Measurements from ENCODE around the gene KCNG4.

KCNG4 gene

GRCh38 chr16:84278968-84279367 is 39.2 kb upstream of the KCNG4 start:
- TF ChIP-seq POLR2AphosphoS5 (IDR thresholded peaks at IDR 0.05; ENCODE audit: borderline replicate concordance, low read depth, low read length) (no peak), EZH2 (IDR thresholded peaks at IDR 0.05) (no peak), FOXP2 (optimal IDR thresholded peaks at IDR 0.05; ENCODE audit: control extremely low read depth, extremely low read length, insufficient read depth) (no peak)
- Histone ChIP-seq H3K27ac (no peak overlapping the region), H3K36me3 (ENCODE audit: insufficient read depth, low read length) (no peaks in the 10 kb centered on the region), H3K9me3 (ENCODE audit: low read depth, low read length) (no peaks in the 10 kb centered on the region), H3K4me3 (no peak overlapping the region), H3K9ac (ENCODE audit: insufficient read length) (no peak overlapping the region)
- DNase-seq (ENCODE audit: low read depth, low spot score): no peak

GRCh38 chr16:84278333-84278732 is 38.5 kb upstream of the KCNG4 start:
- Histone ChIP-seq H3K36me3 (ENCODE audit: insufficient read depth, low read length) (no peaks in the 10 kb centered on the region), H3K9me3 (ENCODE audit: low read depth, low read length) (no peaks in the 10 kb centered on the region), H3K27ac (no peak overlapping the region), H3K4me3 (no peak overlapping the region), H3K9ac (ENCODE audit: insufficient read length) (no peak overlapping the region)
- DNase-seq (ENCODE audit: low read depth, low spot score): no peak
- TF ChIP-seq FOXP2 (optimal IDR thresholded peaks at IDR 0.05; ENCODE audit: control extremely low read depth, extremely low read length, insufficient read depth) (no peak), POLR2AphosphoS5 (IDR thresholded peaks at IDR 0.05; ENCODE audit: borderline replicate concordance, low read depth, low read length) (no peak), EZH2 (IDR thresholded peaks at IDR 0.05) (no peak)

DNA sequence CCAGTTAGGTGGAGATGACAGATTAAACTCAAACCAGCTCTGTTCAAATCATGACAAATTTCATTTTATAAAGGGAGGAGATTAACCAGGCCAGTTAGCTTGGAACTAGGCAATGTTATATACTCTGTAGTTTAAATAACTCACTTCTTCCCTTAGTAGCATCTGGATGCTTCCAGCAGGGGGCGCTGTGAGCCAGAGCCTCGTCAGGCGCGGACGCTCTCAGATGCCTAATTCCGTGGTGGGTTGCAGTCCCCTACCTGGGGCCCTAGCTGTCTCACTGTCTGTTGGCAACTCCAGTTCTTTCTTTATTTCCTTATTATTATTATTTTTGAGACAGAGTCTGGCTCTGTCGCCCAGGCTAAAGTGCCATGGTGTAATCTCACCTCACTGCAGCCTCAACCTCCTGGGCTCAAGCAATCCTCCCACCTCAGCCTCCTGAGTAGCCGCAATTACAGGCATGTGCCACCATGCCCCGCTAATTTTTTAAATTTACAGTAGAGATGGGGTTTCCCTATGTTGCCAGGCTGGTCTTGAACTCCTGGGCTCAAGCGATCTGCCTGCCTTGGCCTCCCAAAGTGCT is 37.5 kb upstream of the KCNG4 start:
- no peak overlapping the region for H3K27ac ChIP-seq
- H3K9ac ChIP-seq (ENCODE audit: insufficient read length): no peak overlapping the region
- no peaks in the 10 kb centered on the region for H3K9me3 ChIP-seq (ENCODE audit: low read depth, low read length)
- H3K36me3 ChIP-seq (ENCODE audit: insufficient read depth, low read length): no peaks in the 10 kb centered on the region
- no peak for DNase-seq (ENCODE audit: low read depth, low spot score)
- TF ChIP-seq FOXP2 (optimal IDR thresholded peaks at IDR 0.05; ENCODE audit: control extremely low read depth, extremely low read length, insufficient read depth): no peak
- no peak for TF ChIP-seq EZH2 (IDR thresholded peaks at IDR 0.05)
- no peak for TF ChIP-seq POLR2AphosphoS5 (IDR thresholded peaks at IDR 0.05; ENCODE audit: borderline replicate concordance, low read depth, low read length)
- no peak overlapping the region for H3K4me3 ChIP-seq

DNA sequence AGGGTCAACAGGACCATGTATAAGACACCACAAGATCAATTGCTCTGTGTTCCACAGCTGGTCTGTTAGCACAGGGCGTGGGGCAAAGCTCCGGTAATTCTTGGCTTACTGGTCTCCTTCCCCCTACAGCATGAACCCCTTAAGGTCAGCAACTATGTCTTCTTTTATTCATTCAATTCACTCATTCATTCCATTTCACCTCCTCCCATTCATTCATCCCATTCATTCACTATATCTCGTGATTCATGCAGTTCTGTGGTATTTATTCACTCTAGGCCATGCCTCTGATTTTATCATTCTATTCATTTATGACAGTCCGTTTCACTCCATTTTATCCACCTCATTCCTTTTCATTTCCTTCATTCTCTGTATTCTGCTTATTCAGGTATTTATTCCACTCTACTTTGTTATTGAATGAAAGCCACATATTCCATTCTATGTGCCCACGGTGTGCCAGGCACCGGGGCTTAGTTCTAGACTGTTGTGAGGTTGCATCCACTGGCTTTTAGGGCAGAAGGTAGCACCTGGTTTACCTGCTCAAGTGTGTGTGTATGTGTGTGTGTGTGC is 35.9 kb upstream of the KCNG4 start:
- no peak overlapping the region for H3K4me3 ChIP-seq
- H3K27ac ChIP-seq: no peak overlapping the region
- no peak for TF ChIP-seq FOXP2 (optimal IDR thresholded peaks at IDR 0.05; ENCODE audit: control extremely low read depth, extremely low read length, insufficient read depth)
- TF ChIP-seq EZH2 (IDR thresholded peaks at IDR 0.05): no peak
- TF ChIP-seq POLR2AphosphoS5 (IDR thresholded peaks at IDR 0.05; ENCODE audit: borderline replicate concordance, low read depth, low read length): no peak
- no peaks in the 10 kb centered on the region for H3K9me3 ChIP-seq (ENCODE audit: low read depth, low read length)
- H3K9ac ChIP-seq (ENCODE audit: insufficient read length): no peak overlapping the region
- no peak for DNase-seq (ENCODE audit: low read depth, low spot score)
- no peaks in the 10 kb centered on the region for H3K36me3 ChIP-seq (ENCODE audit: insufficient read depth, low read length)

DNA sequence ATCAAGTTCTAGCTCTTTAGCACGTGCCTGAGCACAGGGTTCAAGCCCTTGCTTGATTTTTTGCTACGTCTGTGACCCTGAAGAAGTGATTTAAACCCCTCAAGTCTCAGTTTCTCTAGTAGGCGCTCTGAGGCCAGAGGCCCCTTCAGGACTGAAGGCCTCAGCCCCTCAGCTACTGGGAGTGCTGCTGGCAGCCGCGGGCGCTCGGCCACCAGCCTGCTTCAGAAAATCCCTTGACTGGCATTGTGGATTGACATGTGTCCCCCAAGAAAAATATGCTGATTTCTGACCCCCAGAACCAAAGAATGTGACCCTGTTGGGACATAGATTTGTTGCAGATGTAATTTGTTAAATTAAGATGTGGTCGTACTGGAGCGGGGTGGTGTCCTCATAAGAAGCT is 34.7 kb upstream of the KCNG4 start:
- TF ChIP-seq POLR2AphosphoS5 (IDR thresholded peaks at IDR 0.05; ENCODE audit: borderline replicate concordance, low read depth, low read length) (no peak), EZH2 (IDR thresholded peaks at IDR 0.05) (no peak), FOXP2 (optimal IDR thresholded peaks at IDR 0.05; ENCODE audit: control extremely low read depth, extremely low read length, insufficient read depth) (no peak)
- no peak overlapping the region for H3K27ac ChIP-seq
- H3K9ac ChIP-seq (ENCODE audit: insufficient read length): no peak overlapping the region
- no peak for DNase-seq (ENCODE audit: low read depth, low spot score)
- no peaks in the 10 kb centered on the region for H3K9me3 ChIP-seq (ENCODE audit: low read depth, low read length)
- H3K4me3 ChIP-seq: no peak overlapping the region
- H3K36me3 ChIP-seq (ENCODE audit: insufficient read depth, low read length): no peaks in the 10 kb centered on the region

- DNase-seq (ENCODE audit: low read depth, low spot score): no peak
- no peaks in the 10 kb centered on the region for H3K36me3 ChIP-seq (ENCODE audit: insufficient read depth, low read length)
- H3K9me3 ChIP-seq (ENCODE audit: low read depth, low read length): no peaks in the 10 kb centered on the region
- H3K27ac ChIP-seq: no peak overlapping the region
- no peak for TF ChIP-seq EZH2 (IDR thresholded peaks at IDR 0.05)
- no peak for TF ChIP-seq FOXP2 (optimal IDR thresholded peaks at IDR 0.05; ENCODE audit: control extremely low read depth, extremely low read length, insufficient read depth)
- no peak for TF ChIP-seq POLR2AphosphoS5 (IDR thresholded peaks at IDR 0.05; ENCODE audit: borderline replicate concordance, low read depth, low read length)
- H3K9ac ChIP-seq (ENCODE audit: insufficient read length): no peak overlapping the region
- no peak overlapping the region for H3K4me3 ChIP-seq
These were observed 33.0 kb upstream of the KCNG4 start for GRCh38 chr16:84272740-84273320.

DNA sequence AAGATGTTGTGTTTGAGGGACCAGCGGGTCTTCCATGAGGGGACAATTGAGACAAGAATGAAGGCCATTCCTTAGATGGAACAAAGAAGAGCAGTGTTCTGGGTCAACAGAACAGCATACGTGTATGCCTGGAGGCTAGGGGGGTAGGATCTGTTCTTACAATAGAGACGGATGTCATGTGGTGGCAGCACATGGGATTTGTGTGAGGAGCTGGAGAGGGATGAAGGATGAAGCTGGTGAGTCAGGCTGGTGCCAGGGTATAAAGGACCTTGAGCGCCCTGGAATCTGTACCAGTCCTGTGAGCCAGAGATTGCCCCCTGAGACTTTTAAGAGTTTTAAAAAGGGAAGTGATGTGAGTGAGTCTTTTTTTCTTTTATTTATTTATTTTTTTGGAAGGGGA is 32.1 kb upstream of the KCNG4 start:
- H3K27ac ChIP-seq: no peak overlapping the region
- no peaks in the 10 kb centered on the region for H3K9me3 ChIP-seq (ENCODE audit: low read depth, low read length)
- H3K9ac ChIP-seq (ENCODE audit: insufficient read length): no peak overlapping the region
- no peak for DNase-seq (ENCODE audit: low read depth, low spot score)
- TF ChIP-seq EZH2 (IDR thresholded peaks at IDR 0.05) (no peak), POLR2AphosphoS5 (IDR thresholded peaks at IDR 0.05; ENCODE audit: borderline replicate concordance, low read depth, low read length) (no peak), FOXP2 (optimal IDR thresholded peaks at IDR 0.05; ENCODE audit: control extremely low read depth, extremely low read length, insufficient read depth) (no peak)
- no peaks in the 10 kb centered on the region for H3K36me3 ChIP-seq (ENCODE audit: insufficient read depth, low read length)
- no peak overlapping the region for H3K4me3 ChIP-seq

DNA sequence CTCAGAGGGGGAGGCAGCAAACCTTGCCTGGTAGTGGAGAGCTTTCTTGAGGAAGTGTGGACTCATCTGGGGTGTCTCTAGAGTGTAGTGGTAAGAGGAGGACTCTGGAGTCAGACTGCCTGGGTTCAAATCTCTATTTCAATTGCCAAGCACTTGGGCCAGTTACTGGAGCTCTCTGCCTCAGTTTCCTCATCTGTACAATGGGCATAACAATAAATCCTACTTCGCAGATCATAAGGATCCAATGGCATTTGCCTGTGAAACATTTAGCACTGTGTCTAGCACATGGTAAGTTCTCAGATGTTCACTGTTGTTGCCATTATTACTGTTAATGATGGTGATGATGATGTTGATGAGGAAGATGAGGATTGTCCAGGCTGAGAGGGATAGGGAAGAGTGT is 31.2 kb upstream of the KCNG4 start:
- H3K9ac ChIP-seq (ENCODE audit: insufficient read length): no peak overlapping the region
- H3K9me3 ChIP-seq (ENCODE audit: low read depth, low read length): no peaks in the 10 kb centered on the region
- no peak for DNase-seq (ENCODE audit: low read depth, low spot score)
- H3K4me3 ChIP-seq: no peak overlapping the region
- no peaks in the 10 kb centered on the region for H3K36me3 ChIP-seq (ENCODE audit: insufficient read depth, low read length)
- TF ChIP-seq FOXP2 (optimal IDR thresholded peaks at IDR 0.05; ENCODE audit: control extremely low read depth, extremely low read length, insufficient read depth) (no peak), EZH2 (IDR thresholded peaks at IDR 0.05) (no peak), POLR2AphosphoS5 (IDR thresholded peaks at IDR 0.05; ENCODE audit: borderline replicate concordance, low read depth, low read length) (no peak)
- H3K27ac ChIP-seq: no peak overlapping the region
